Karpas-422 (cell line): Measurements from ENCODE around the gene PRELID3B. TPM values are rescaled to one million over a fixed set of nuclear protein-coding genes. Genes with fewer than 3 reads are reported as not detected.
"Not testable (repeated sequence)": the region's sequence is repeated elsewhere in the genome, so short reads cannot be mapped to it uniquely, and the experiment has no call there.

ENCODE experiments used
- DNase-seq: peaks from one replicate; pipeline ENCODE4 v3.0.0-alpha.2; 2015
- H2AFZ ChIP-seq: fragments of 200-600 bp; sonication (generic); 2 replicates; pipeline ENCODE4 v1.6.1; 2014; ENCODE audit warnings: antibody characterized with exemption, low read length, mixed read lengths
- H3K27ac ChIP-seq: fragments of 200-600 bp; sonication (generic); 2 replicates; pipeline ENCODE4 v1.5.1; 2014; ENCODE audit warnings: mild to moderate bottlenecking, low read length, moderate library complexity
- H3K27me3 ChIP-seq: fragments of 200-600 bp; sonication (generic); 2 replicates; pipeline ENCODE4 v1.6.1; 2014; ENCODE audit warnings: low read length, mixed read lengths
- H3K36me3 ChIP-seq: fragments of 200-600 bp; sonication (generic); 2 replicates; pipeline ENCODE4 v1.6.1; 2014; ENCODE audit warnings: low read length, mixed read lengths; ENCODE audit not compliant: insufficient read depth
- H3K4me1 ChIP-seq: fragments of 200-600 bp; sonication (generic); 2 replicates; pipeline ENCODE4 v1.6.1; 2014; ENCODE audit warnings: mild to moderate bottlenecking, low read length, mixed read lengths
- H3K4me2 ChIP-seq: fragments of 200-600 bp; sonication (generic); 2 replicates; pipeline ENCODE4 v1.6.1; 2014; ENCODE audit warnings: low read length, low read depth, mild to moderate bottlenecking; ENCODE audit not compliant: poor library complexity, severe bottlenecking
- H3K4me3 ChIP-seq: fragments of 200-600 bp; sonication (generic); 2 replicates; pipeline ENCODE4 v1.5.1; 2014; ENCODE audit warnings: mild to moderate bottlenecking, antibody characterized with exemption, low read length, mixed read lengths
- H3K79me2 ChIP-seq: fragments of 200-600 bp; sonication (generic); 2 replicates; pipeline ENCODE4 v1.6.1; 2014; ENCODE audit warnings: mild to moderate bottlenecking, low read length, mixed read lengths
- H3K9ac ChIP-seq: fragments of 200-600 bp; sonication (generic); 2 replicates; pipeline ENCODE4 v1.6.0; 2014; ENCODE audit warnings: low read length
- H3K9me2 ChIP-seq: fragments of 200-600 bp; sonication (generic), shearing (Covaris generic); replicated peaks from 2 replicates; pipeline ENCODE4 v1.6.0; 2014; ENCODE audit warnings: mild to moderate bottlenecking, low read length, moderate library complexity; ENCODE audit not compliant: insufficient read depth
- H3K9me3 ChIP-seq: fragments of 300-700, 200-600 bp; sonication (generic); 2 replicates; pipeline ENCODE4 v1.6.1; 2014; ENCODE audit warnings: low read length, mixed read lengths
- H4K20me1 ChIP-seq: fragments of 200-600 bp; sonication (generic); 2 replicates; pipeline ENCODE4 v1.6.1; 2014; ENCODE audit warnings: mild to moderate bottlenecking, antibody characterized with exemption, low read length, low read depth; ENCODE audit not compliant: insufficient read depth
- total RNA-seq: library from RNA; depleted of rRNA; stranded (reverse); fragments of >200 nt; shearing (Covaris generic); gene quantifications from 2 replicates; pipeline ENCODE4 v1.2.3, GENCODE V29; 2014; ENCODE audit warnings: low replicate concordance

Gene PRELID3B
- total RNA-seq, 1 experiment from 2014 or later, result 271 TPM

- H3K27me3 ChIP-seq, result no peaks in the 10 kb centered on the region
- H3K36me3 ChIP-seq, result no peaks in the 10 kb centered on the region
- no peak for DNase-seq
- no peaks in the 10 kb centered on the region for H3K9me2 ChIP-seq
- no peaks in the 10 kb centered on the region for H4K20me1 ChIP-seq
- H3K4me2 ChIP-seq, result no peak overlapping the region
- H3K4me1 ChIP-seq, result peaks cover 18% of the 10 kb centered on the region
- H3K9ac ChIP-seq, result no peak overlapping the region
- H2AFZ ChIP-seq, result no peak overlapping the region
- no peaks in the 10 kb centered on the region for H3K79me2 ChIP-seq
- no peak overlapping the region for H3K27ac ChIP-seq
- H3K9me3 ChIP-seq, result no peaks in the 10 kb centered on the region
- no peak overlapping the region for H3K4me3 ChIP-seq
These were observed 28.5 kb downstream of the PRELID3B start for GRCh38 chr20:59013959-59014608.

- DNase-seq, result no peak
- no peaks in the 10 kb centered on the region for H3K36me3 ChIP-seq
- no peaks in the 10 kb centered on the region for H3K79me2 ChIP-seq
- no peaks in the 10 kb centered on the region for H3K27me3 ChIP-seq
- no peak overlapping the region for H2AFZ ChIP-seq
- H3K4me1 ChIP-seq, result peaks cover 26% of the 10 kb centered on the region
- no peak overlapping the region for H3K27ac ChIP-seq
- H3K4me3 ChIP-seq, result no peak overlapping the region
- H3K9me2 ChIP-seq, result no peaks in the 10 kb centered on the region
- no peak overlapping the region for H3K4me2 ChIP-seq
- no peak overlapping the region for H3K9ac ChIP-seq
- H4K20me1 ChIP-seq, result no peaks in the 10 kb centered on the region
- H3K9me3 ChIP-seq, result no peaks in the 10 kb centered on the region
These were observed 29.3 kb downstream of the PRELID3B start for GRCh38 chr20:59013031-59013951.

GRCh38 chr20:59011874-59012157 lies 30.8 kb downstream of the PRELID3B start:
- not testable (repeated sequence) for H3K27me3 ChIP-seq, H4K20me1 ChIP-seq, H3K9me3 ChIP-seq, H3K4me3 ChIP-seq, H3K36me3 ChIP-seq, DNase-seq, H3K9me2 ChIP-seq, H3K79me2 ChIP-seq, H2AFZ ChIP-seq, H3K27ac ChIP-seq, H3K9ac ChIP-seq, H3K4me2 ChIP-seq
- H3K4me1 ChIP-seq, result peaks cover 31% of the 10 kb centered on the region

- no peak overlapping the region for H2AFZ ChIP-seq
- no peak overlapping the region for H3K27ac ChIP-seq
- no peaks in the 10 kb centered on the region for H3K9me2 ChIP-seq
- DNase-seq, result no peak
- peaks cover 6% of the 10 kb centered on the region for H3K79me2 ChIP-seq
- H3K36me3 ChIP-seq, result no peaks in the 10 kb centered on the region
- H3K4me1 ChIP-seq, result peaks cover 25% of the 10 kb centered on the region
- H3K4me2 ChIP-seq, result no peak overlapping the region
- H3K27me3 ChIP-seq, result no peaks in the 10 kb centered on the region
- H3K9me3 ChIP-seq, result no peaks in the 10 kb centered on the region
- no peak overlapping the region for H3K9ac ChIP-seq
- no peak overlapping the region for H3K4me3 ChIP-seq
- H4K20me1 ChIP-seq, result no peaks in the 10 kb centered on the region
These were observed 31.4 kb downstream of the PRELID3B start for GRCh38 chr20:59010995-59011873.

GRCh38 chr20:59010321-59010994 lies 32.1 kb downstream of the PRELID3B start:
- Histone ChIP-seq H3K79me2 (peaks cover 14% of the 10 kb centered on the region), H3K4me1 (peaks cover 29% of the 10 kb centered on the region), H3K27ac (no peak overlapping the region), H3K36me3 (no peaks in the 10 kb centered on the region), H3K27me3 (no peaks in the 10 kb centered on the region), H4K20me1 (no peaks in the 10 kb centered on the region), H3K4me3 (no peak overlapping the region), H3K9me3 (no peaks in the 10 kb centered on the region), H2AFZ (no peak overlapping the region), H3K4me2 (no peak overlapping the region), H3K9ac (no peak overlapping the region), H3K9me2 (no peaks in the 10 kb centered on the region)
- no peak for DNase-seq

- DNase-seq, result no peak
- peaks cover 23% of the 10 kb centered on the region for H3K79me2 ChIP-seq
- no peaks in the 10 kb centered on the region for H3K9me3 ChIP-seq
- no peaks in the 10 kb centered on the region for H3K27me3 ChIP-seq
- no peak overlapping the region for H2AFZ ChIP-seq
- peaks cover 4% of the 10 kb centered on the region for H3K36me3 ChIP-seq
- H3K27ac ChIP-seq, result no peak overlapping the region
- H3K9ac ChIP-seq, result 0 out of 2 replicates have a peak overlapping the region, but pooled peaks have one; percentile 99
- peak overlapping the region; percentile 99 for H3K4me2 ChIP-seq
- no peaks in the 10 kb centered on the region for H3K9me2 ChIP-seq
- H3K4me1 ChIP-seq, result peaks cover 45% of the 10 kb centered on the region
- peaks cover 5% of the 10 kb centered on the region for H4K20me1 ChIP-seq
- H3K4me3 ChIP-seq, result no peak overlapping the region
These were observed 33.8 kb downstream of the PRELID3B start for GRCh38 chr20:59008715-59009336.

GRCh38 chr20:59007665-59008511 lies 34.7 kb downstream of the PRELID3B start:
- H2AFZ ChIP-seq, result 0 out of 2 replicates have a peak overlapping the region, but pooled peaks have one; percentile 18
- H3K4me3 ChIP-seq, result peak overlapping the region; percentile 97
- no peaks in the 10 kb centered on the region for H3K9me3 ChIP-seq
- peak overlapping the region; percentile 89 for H3K27ac ChIP-seq
- H3K27me3 ChIP-seq, result no peaks in the 10 kb centered on the region
- peaks cover 14% of the 10 kb centered on the region for H4K20me1 ChIP-seq
- H3K4me2 ChIP-seq, result peak overlapping the region; percentile 99
- H3K9me2 ChIP-seq, result no peaks in the 10 kb centered on the region
- peak overlapping the region; percentile 99 for H3K9ac ChIP-seq
- peaks cover 32% of the 10 kb centered on the region for H3K79me2 ChIP-seq
- peak; percentile 94 for DNase-seq
- H3K36me3 ChIP-seq, result peaks cover 13% of the 10 kb centered on the region
- H3K4me1 ChIP-seq, result peaks cover 47% of the 10 kb centered on the region
